Stimulated activated CD4-positive, alpha-beta T cell treated with anti-CD3 and anti-CD28 coated beads, Interleukin-12 subunit alpha, Interleukin-12 subunit beta, amount 100 ng/mL, for 24 hours (primary cell): ENCODE data around the gene VWC2.

Experiments
- DNase-seq, 2 experiments: peaks; one replicate each; pipeline ENCODE4 v3.0.0-alpha.2; 2020; ENCODE audit warnings: low read depth in 2 of 2

The VWC2 gene

GRCh38 chr7:49773218-49773935, at the start of gene VWC2:
Gene VWC2, plus strand, starts transcription at chr7:49773638. Its CDS starts 1,798 bp downstream, at chr7:49775436.
- DNase-seq: no peak

DNA sequence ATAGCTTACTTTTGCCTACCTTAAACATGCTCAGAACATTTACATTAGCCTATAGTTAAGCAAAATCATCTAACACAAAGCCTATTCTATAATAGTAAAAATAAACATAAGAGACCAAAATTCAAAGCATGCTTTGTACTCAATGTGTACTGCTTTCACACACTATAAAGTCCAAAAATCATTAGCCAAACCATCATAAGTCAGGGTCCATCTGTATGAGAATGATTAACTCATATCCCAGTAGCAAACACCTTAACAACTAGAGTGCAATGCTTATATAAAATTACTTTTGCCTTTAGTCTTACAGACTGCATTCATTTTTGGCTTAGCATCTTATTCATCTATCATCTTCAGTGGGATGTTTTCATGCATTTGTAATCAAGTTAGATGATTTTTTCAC, 49.4 kb upstream of the VWC2 start:
- no peak for DNase-seq

GRCh38 chr7:49731836-49732235, 41.6 kb upstream of the VWC2 start:
- DNase-seq: no peak

- no peak for DNase-seq
Measured at GRCh38 chr7:49762666-49763065, 10.8 kb upstream of the VWC2 start.

GRCh38 chr7:49763791-49764190, 9.6 kb upstream of the VWC2 start:
- DNase-seq: no peak

DNA sequence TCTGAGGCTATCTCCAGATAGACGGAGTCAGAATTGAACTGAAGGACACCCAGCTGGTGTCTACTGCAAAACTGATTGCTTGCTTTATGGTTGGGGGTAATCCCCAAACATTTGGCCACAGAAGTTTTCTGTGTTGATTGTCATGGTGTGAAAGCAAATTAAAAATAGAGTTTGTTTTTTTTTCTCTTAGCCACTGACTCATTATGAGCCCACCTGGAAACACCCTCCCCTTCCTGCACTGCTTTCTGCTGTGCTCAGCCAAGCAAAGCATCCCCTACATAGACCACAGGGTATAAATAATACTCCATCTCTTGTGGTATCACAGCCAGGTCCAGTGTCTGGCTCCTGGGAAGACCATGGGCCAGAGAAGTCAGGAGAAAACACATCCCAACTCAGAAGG, 6.5 kb upstream of the VWC2 start:
- DNase-seq: no peak

GRCh38 chr7:49767719-49768118, 5.7 kb upstream of the VWC2 start:
- DNase-seq: no peak

GRCh38 chr7:49768254-49768653, 5.2 kb upstream of the VWC2 start:
- DNase-seq: no peak

DNA sequence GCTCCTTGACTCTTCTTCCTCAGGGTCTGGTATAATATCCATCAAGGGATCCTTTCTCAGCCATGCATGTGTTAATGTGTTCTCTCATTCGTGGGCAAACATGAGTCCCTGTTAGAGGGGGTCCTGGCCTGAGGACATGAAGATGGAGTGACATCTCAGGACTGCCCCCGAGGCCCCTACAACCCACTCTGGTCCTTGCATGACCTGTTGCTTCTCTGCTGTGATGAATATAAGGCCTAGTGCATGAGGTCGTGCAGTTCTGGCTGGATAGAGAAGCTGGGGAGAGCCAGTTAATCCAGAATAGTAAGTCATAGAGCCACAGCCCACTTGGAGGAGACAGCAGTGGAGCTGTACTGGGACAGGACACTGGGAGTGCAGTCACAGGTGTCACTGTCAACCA, 4.6 kb upstream of the VWC2 start:
- DNase-seq: no peak

- no peak for DNase-seq
Measured at GRCh38 chr7:49769285-49769857, 4.1 kb upstream of the VWC2 start.

DNA sequence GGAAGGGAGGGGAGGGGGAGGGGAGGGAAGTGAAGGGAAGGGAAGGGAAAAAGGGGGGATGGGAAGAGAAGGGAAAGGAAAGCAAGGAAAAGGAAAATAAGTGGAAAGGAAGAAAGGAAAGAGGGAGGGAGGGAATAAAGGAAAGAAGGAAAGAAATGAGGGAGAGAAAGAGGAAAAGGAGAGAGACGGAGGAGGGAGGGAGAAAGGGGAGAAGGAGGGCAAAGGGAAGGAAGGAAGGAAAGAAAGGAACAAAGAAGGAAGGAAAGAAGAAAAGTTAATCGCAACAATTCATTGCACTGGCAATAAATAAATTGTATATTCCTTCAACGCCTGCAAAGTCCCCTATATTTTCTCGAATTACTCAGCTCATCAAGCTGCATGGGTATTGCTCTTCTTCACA, 2.6 kb upstream of the VWC2 start:
- DNase-seq: no peak

DNA sequence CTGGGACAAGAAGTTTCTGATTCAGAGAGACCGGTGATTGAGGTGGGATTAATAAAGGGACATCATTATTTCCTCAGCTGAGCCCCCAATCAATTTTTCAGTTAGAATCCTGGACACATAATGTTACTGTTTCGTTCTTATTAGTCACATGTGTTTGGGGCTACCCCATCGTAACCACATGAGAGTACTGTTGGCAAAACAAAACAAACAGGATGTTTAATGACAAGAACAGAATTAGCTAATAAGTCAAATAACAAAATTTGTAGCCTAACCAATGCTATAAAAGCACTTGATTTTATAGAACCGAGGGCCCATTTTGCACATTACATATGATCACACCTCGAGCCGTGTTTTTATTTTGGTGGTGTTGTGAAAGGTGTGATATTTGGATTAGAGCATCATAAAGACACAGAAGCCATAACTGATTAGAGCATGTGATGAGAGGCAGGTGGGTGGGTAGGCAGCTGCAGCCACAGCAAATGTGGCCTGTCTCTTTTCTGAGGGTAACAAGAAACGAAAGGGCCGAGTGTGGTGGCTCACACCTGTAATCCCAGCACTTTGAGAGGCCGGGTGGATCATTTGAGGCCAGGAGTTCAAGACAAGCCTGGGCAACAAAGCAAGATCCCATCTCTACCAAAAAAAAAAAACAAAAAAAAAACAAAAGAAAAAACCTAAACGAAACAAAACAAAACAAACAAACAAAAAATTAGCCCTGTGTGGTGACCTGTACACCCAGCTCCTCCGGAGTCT, 1.8 kb upstream of the VWC2 start:
- DNase-seq: no peak

- no peak for DNase-seq
Measured at GRCh38 chr7:49772916-49773217, 571 bp upstream of the VWC2 start.

DNA sequence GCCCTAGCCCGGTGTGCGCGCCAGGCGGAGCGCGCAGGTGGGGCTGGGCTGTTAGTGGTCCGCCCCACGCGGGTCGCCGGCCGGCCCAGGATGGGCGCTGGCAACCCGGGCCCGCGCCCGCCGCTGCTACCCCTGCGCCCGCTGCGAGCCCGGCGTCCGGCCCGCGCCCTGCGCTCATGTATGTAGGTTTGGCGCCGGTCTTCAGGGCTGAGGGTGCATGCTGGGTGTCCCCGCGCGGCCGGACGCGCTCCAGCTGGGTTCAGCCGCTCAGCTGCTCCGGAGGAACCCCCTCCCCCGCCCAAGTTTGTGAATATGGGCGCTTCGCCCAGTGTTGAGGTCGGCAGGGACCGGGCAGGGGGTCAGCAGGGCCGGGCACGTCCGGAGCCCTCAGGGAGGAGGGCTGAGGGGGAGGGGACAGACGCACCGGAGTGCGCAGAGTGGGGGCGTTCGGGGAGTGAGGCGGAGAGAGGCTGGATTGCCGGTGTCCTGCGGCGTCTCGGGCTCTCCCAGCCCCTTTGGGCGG, 559 bp downstream of the VWC2 start:
- DNase-seq: no peak

GRCh38 chr7:49774459-49775064, 1.1 kb downstream of the VWC2 start:
- no peak for DNase-seq

DNA sequence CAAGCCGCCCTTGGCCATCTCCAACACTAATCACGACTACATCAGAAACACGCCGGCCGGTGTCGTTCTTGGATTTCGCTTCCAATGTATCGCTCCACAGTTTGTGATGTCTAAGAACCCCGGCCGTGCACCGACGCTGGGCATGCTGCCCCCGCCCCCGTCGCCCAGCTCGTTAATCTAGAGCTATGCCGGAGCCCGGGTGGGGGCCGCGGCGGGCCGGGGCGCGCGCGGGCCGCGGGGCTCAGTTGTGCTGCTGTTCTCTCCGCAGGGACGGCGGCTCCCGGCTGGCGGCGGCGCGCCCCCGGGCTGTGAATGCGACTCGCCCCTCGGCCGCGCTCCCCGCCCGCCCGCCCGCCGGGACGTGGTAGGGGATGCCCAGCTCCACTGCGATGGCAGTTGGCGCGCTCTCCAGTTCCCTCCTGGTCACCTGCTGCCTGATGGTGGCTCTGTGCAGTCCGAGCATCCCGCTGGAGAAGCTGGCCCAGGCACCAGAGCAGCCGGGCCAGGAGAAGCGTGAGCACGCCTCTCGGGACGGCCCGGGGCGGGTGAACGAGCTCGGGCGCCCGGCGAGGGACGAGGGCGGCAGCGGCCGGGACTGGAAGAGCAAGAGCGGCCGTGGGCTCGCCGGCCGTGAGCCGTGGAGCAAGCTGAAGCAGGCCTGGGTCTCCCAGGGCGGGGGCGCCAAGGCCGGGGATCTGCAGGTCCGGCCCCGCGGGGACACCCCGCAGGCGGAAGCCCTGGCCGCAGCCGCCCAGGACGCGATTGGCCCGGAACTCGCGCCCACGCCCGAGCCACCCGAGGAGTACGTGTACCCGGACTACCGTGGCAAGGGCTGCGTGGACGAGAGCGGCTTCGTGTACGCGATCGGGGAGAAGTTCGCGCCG, 1.9 kb downstream of the VWC2 start:
- no peak for DNase-seq

GRCh38 chr7:49775949-49776443, 2.6 kb downstream of the VWC2 start:
- DNase-seq: no peak

DNA sequence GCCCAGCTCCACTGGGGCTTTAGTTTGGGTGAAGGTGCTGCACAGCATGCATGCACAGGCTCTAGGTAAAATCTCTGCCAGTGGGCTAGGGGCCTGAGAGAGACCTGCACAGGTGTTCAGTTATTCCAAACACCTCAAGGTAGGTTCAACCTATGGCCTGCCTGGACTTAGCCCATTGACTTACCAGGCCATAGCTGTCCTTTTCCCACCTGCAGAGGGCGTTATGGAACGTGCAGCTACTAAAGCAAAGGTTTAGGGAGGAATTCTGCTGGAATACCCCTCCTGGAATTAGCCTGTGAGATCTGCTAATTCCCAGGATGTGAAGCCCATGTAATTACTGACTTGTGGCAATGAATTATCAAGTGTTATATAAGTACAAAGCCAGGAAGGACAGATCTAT, 3.6 kb downstream of the VWC2 start:
- DNase-seq: no peak

DNA sequence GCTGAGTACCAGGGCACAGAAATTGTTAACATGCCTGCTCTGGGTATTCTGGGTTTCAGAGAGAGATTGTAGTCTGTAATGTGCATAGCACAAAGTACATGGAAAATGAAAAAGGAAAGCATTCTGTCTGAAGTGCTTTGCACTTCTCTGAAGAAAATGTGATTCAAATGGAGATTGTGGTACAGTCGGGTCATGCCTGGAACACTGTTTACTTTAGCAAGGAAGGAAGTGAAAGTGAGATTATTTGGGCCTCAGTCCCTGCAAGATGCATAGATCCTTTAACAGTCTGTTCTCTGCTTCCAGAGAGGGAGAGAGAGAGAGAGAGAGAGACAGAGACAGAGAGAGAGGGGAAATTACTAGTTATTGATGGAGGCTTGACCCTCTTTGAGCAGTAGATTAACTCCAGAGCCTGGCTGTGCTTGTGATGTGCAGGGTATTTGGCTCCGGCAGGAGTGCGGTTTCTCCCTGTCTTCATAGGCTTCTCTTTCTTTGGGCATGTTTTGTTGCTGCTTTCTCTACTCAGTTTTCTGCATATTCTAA, 5.4 kb downstream of the VWC2 start:
- no peak for DNase-seq

DNA sequence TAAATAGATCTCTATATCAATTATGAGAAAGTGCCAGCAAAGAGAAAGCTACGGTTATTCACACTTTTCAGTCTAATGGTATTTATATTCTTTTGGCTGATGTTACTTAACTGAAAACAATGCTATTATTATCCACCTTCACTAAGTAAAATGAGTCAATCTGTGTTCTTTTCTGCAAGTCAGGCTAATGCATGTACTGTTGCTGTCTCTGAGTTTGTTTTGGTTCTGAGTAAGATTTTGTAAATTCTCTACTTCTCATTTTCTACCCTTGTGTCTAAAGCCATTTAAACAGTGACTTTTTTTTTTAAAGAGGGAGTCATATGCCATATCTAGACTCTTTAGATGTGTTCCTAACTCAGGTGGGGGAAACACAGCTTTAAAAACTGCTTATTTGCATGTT, 7.5 kb downstream of the VWC2 start:
- DNase-seq: no peak

DNA sequence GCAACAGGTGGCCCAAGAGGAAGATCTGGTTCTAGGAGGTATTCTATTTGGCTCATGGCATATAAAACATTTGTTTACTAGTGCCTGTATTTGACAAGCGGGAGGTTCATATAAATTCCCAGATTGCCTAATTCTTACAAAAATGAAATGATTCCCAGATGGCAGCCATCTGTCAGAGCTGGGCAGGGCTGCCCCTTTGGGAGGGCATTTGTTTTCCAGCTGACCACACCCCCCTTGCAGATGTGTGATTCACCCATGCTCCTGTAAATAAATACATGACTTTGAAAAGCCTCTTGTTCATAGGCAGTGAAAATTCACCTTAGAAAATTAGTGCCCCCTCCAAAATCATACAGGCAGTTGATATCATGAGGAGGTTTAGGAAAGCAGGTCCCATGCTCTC, 8.6 kb downstream of the VWC2 start:
- no peak for DNase-seq
